GM19193 (cell line): Measurements from ENCODE around the gene RPTOR.

Experiments used
- POLR2A ChIP-seq: IDR thresholded peaks from 4 replicates; pipeline ENCODE4 v1.6.1; 2011; ENCODE audit not compliant: insufficient read depth, insufficient read length; ENCODE audit errors: extremely low read depth

Gene RPTOR

DNA sequence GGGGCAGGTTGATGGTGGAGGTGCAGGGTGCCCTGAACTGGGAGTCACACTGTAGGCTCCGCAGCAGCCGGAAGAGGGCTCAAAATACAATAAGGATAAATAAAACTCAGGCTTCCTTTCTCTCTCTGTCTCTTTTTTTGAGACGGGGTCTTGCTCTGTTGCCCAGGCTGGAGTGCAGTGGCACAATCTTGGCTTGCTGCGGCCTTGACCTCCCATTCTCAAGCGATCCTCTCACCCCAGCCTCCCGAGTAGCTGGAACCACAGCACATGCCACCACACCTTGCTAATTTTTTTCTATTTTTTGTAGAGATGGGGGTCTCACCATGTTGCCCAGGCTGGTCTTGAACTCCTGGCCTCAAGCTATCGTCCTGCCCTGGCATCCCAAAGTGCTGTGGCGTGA, 35.3 kb upstream of the RPTOR start:
- TF ChIP-seq POLR2A, result no peak

GRCh38 chr17:80510132-80510531, 34.5 kb upstream of the RPTOR start:
- no peak for TF ChIP-seq POLR2A

DNA sequence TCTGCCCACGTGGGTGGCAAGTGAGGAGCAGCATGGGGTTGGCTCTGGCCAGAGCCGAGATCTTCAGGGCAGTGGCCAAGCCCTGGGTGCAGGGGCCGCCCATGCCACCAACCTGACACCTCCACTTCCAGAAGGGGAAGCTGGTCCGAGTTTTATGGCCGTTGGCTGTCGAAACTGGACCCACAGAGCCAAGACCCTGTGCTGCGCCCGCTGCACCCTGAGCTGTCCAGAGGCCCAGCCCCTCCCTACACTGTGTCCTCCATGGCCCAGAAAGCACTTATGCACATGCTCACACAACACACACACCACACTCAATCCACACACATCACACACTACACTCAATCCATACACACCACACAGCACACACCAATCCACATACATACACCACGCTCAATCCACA, 33.9 kb upstream of the RPTOR start:
- no peak for TF ChIP-seq POLR2A

- no peak for TF ChIP-seq POLR2A
Observed at GRCh38 chr17:80511222-80512180, 33.1 kb upstream of the RPTOR start.

DNA sequence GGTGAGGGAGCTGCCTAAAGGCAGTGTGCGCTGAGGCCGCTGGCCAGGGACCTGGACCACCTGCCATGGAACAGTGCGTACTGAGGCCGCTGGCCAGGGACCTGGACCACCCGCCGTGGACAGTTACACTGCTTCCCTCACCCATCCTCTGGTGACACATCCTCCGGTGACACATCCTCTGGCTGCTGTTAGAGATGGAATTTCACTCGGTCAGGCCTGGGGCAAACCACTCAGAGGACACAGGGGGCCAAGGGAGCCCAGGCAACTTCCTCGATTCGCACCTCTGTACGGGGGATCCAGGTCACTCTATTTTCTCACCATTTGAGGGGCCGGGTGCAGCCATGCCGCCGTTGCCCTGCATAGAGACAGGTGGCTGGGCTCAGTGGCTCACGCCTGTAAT, 32.4 kb upstream of the RPTOR start:
- TF ChIP-seq POLR2A, result no peak

- TF ChIP-seq POLR2A, result no peak
Observed at GRCh38 chr17:80513201-80513600, 31.4 kb upstream of the RPTOR start.

GRCh38 chr17:80513892-80514291, 30.7 kb upstream of the RPTOR start:
- TF ChIP-seq POLR2A, result no peak

- TF ChIP-seq POLR2A, result no peak
Observed at GRCh38 chr17:80516171-80516932, 28.3 kb upstream of the RPTOR start.

DNA sequence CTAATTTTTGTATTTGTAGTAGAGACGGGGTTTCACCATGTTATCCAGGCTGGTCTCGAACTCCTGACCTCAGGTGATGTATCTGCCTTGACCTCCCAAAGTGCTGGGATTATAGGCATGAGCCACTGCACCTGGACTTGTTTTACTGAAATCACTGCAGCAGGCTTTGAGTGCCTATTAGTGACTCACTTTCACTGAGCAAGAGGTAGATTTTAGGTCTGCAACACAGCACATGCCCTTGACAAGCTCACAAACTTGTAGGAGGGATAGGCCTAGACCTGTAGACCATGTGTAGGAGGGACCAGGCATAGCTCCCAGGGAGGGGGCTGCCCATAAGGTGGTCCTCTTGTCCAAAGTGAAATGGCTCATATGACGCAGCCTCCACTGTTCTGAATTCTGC, 27.0 kb upstream of the RPTOR start:
- TF ChIP-seq POLR2A, result no peak

GRCh38 chr17:80518392-80518791, 26.2 kb upstream of the RPTOR start:
- no peak for TF ChIP-seq POLR2A

DNA sequence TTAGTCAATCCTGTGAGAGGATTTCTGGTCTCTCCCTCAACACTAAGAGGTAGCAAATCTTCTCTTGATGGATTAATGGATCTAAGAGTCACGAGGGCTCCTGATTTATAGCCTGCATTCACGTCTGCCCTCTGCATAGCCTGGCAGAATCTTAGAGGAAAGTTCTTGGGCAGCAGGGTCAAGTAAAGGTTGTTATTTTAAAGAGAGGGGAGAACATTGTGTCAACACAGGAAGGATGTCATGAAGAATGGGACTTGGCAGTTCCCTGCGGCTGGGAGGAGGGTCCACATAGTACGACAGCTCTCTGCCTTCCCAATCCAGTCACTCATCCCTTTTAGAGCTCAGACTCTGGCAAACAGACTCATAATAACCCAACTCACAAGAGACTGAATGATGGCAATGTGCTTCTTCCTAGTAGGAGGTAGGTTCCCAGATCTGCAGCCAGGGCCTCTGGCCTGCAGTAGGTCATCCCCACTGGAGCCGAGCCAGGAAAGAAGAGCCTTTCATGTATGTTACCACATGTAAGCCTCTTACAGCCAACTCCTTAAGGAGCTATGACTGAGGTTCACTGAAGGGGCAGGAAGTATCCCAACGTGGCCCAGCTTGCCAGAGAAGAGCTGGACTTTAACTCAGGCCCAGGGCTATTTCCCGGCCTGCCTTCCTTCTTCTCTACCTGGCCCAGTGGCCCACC, 25.4 kb upstream of the RPTOR start:
- no peak for TF ChIP-seq POLR2A

- TF ChIP-seq POLR2A, result no peak
Observed at GRCh38 chr17:80520810-80521455, 23.7 kb upstream of the RPTOR start.

DNA sequence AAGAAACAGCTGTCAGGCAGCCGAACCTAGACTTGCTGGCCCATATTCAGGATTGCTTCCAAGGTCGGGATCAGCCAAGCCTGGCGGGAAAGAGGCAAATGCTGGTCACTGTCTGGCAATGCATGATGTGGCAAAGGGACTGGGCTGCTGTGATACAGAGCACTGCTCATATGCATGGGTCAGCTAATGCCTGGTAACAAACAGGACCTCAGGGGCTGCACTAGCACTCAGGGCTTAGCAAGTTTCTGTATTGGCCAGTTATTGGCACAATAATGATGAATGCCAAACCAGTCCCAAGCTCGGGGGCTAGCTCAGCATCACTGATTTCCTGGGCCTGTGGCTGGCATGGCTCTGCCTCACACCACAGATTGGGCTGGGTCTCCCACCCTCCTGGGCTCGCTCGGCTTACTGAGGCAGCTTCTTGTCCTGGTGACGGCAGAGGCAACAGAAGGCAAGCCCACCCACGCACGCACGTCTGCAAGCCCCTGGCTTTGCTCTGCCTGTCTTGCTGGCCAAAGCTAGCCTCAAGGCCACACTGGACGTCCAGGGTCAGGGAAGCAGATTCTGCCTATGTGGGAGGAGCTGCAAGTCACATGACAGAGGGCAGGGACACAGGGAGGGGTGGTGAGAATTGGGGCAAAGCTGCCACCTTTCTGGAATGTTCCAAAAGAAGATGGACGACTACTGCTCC, 21.4 kb upstream of the RPTOR start:
- TF ChIP-seq POLR2A, result no peak
